GM12874 (cell line): Measurements from ENCODE around the gene CLEC2L.

Experiments used
- TF ChIP-seq, protein P1 (sequence below): IDR thresholded peaks from 2 replicates; pipeline ENCODE4 v1.5.1; 2011; ENCODE audit warnings: low read depth, mild to moderate bottlenecking, control low read depth, low read length, moderate library complexity; ENCODE audit not compliant: insufficient read depth

The CLEC2L gene

GRCh38 chr7:139487366-139488080 lies 36.0 kb upstream of the CLEC2L start:
- TF ChIP-seq, protein P1, sequence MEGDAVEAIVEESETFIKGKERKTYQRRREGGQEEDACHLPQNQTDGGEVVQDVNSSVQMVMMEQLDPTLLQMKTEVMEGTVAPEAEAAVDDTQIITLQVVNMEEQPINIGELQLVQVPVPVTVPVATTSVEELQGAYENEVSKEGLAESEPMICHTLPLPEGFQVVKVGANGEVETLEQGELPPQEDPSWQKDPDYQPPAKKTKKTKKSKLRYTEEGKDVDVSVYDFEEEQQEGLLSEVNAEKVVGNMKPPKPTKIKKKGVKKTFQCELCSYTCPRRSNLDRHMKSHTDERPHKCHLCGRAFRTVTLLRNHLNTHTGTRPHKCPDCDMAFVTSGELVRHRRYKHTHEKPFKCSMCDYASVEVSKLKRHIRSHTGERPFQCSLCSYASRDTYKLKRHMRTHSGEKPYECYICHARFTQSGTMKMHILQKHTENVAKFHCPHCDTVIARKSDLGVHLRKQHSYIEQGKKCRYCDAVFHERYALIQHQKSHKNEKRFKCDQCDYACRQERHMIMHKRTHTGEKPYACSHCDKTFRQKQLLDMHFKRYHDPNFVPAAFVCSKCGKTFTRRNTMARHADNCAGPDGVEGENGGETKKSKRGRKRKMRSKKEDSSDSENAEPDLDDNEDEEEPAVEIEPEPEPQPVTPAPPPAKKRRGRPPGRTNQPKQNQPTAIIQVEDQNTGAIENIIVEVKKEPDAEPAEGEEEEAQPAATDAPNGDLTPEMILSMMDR = no peak

DNA sequence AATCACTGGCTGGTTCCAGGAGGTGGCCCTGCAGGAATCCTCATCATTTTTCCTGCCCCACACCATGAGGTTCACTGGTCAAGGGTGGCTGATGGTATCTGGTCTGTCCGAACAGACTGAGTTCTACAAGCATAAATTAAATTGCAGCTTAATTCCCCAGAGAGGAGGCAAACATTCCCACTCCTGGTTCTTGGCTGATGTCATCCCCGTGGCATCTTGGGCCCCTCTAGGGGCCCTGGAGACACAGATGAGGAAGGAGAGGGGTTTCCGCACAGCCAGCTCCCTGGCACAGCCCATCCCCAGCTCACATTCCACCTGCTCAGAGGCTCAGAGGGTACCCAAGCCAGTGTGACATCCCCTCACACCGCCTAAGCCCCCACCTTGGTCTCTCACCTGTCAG lies 34.7 kb upstream of the CLEC2L start:
- TF ChIP-seq, protein P1 = no peak

DNA sequence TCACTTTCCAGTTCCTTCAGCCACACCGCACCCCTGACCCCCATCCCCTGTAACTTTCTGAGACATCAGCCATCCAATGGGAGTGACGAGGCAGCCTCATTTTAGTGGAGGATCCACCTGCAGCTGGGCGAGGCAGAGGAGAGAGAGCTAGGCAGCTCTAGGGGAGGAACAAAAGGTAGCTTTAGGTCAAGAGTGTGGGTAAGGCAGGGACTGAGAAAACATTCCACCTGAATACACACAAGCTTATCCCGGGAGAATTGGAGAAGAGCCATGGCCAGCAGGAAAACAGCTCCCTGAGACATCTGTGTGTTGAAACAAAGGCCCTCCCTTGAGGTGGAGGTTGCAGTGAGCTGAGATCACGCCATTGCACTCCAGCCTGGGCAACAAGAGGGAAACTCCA lies 33.4 kb upstream of the CLEC2L start:
- TF ChIP-seq, protein P1 = no peak

- TF ChIP-seq, protein P1 = no peak
Observed at GRCh38 chr7:139492293-139492692, 31.2 kb upstream of the CLEC2L start.

GRCh38 chr7:139494835-139495579 lies 28.5 kb upstream of the CLEC2L start:
- TF ChIP-seq, protein P1 = no peak

GRCh38 chr7:139495580-139496125 lies 27.8 kb upstream of the CLEC2L start:
- TF ChIP-seq, protein P1 = no peak

DNA sequence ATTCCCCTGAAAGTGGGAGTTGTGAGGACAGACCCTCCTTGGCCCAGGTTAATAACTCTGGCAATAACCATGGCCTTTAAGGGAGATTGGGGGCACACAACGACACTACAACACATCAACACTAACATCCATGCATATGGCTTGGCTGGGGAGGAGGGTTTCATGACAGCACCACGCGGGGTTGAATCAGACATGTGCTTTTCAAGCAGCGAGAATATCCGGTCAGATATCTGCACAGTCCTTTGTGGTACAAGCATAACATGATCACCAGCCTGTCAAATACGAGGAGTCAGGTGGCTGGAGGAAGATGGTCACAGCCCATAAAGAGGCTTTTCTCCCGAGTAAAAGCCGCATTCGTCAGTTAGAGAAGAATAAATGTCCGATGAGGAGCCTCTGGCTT lies 27.0 kb upstream of the CLEC2L start:
- TF ChIP-seq, protein P1 = no peak
